Transverse colon (tissue), 4 donors: ENCODE measurements around the gene KIAA2012.

Source experiments
- POLR2AphosphoS5 ChIP-seq, 3 donors: sonication (generic); formaldehyde crosslinking; IDR thresholded peaks; one replicate each; pipeline ENCODE4 v1.6.1; 2016; ENCODE audit warnings: antibody characterized with exemption in 3 of 3
- TF ChIP-seq, protein P1 (sequence below), 5 experiments: fragments of 200-600 bp in 3 of 5; fragments of 450-650 bp in 2 of 5; sonication (generic) in 3 of 5; IDR thresholded peaks; 1 replicate in 2 of 5; 2 replicates in 3 of 5; pipeline ENCODE4 v1.5.1; 2016 to 2017; ENCODE audit warnings: antibody characterized with exemption in 5 of 5, inconsistent platforms in 3 of 5, mild to moderate bottlenecking in 2 of 5, moderate library complexity in 1 of 5

DNA sequence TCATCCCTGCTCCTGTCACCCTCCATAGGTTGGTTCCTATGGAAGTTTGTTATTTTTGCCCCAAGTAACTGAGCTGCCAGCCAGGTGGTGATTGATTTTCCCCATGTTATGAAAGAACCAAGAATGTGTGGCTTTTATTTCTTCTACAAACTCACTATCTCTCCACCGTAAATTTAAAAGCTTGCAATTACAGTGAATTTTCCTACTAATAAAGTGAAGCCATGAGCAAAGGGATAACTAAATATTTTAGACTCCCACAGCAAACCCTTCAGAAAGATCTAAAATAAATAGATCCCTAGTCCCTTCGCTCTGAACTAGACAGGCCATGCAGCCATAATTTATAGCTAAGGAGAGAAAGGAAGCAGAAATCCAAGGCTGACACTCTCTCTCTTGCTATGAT, 6.2 kb upstream of the KIAA2012 start:
- TF ChIP-seq, protein P1, sequence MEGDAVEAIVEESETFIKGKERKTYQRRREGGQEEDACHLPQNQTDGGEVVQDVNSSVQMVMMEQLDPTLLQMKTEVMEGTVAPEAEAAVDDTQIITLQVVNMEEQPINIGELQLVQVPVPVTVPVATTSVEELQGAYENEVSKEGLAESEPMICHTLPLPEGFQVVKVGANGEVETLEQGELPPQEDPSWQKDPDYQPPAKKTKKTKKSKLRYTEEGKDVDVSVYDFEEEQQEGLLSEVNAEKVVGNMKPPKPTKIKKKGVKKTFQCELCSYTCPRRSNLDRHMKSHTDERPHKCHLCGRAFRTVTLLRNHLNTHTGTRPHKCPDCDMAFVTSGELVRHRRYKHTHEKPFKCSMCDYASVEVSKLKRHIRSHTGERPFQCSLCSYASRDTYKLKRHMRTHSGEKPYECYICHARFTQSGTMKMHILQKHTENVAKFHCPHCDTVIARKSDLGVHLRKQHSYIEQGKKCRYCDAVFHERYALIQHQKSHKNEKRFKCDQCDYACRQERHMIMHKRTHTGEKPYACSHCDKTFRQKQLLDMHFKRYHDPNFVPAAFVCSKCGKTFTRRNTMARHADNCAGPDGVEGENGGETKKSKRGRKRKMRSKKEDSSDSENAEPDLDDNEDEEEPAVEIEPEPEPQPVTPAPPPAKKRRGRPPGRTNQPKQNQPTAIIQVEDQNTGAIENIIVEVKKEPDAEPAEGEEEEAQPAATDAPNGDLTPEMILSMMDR (IDR thresholded peaks at IDR 0.05), result no peak
- no peak for TF ChIP-seq POLR2AphosphoS5 (IDR thresholded peaks at IDR 0.05)
